K562 (cell line): ENCODE data around the gene NCOA3. TPM values are rescaled to one million over a fixed set of nuclear protein-coding genes. Genes with fewer than 3 reads are reported as not detected.
A peak's percentile ranks its signal among the peaks of the same experiment; 100 is the strongest.

ENCODE experiments used
- ATAC-seq: fragments of 200-7000 bp; cut with Tn5 transposase; 3 replicates; pipeline ENCODE4 v1.9.1; 2020; ENCODE audit warnings: moderate library complexity
- BruUV-seq: library from RNA; stranded (reverse); fragments of 400-500 nt; replicated peaks from 2 replicates; lab custom pipeline; 2021; lab: Mats Ljungman, UMichigan
- CTCF ChIA-PET: fragments of 300-600 bp; formaldehyde crosslinking; extraction: SDS; loops from one replicate; lab custom pipeline; 2021; ENCODE audit warnings: low intra/inter-chr PET ratio; lab: Yijun Ruan, JAX
- POLR2A ChIA-PET: fragments of 300-600, 350-650 bp; sonication (Branson Sonifier 250); formaldehyde crosslinking; extraction: SDS; loops from one replicate; lab custom pipeline; 2021; ENCODE audit warnings: antibody characterized with exemption, inconsistent platforms; lab: Yijun Ruan, JAX
- DNase-seq, 4 experiments: peaks; one replicate each; pipeline versions ENCODE4 v3.0.0 to v3.0.0-alpha.2; 2011 to 2018; ENCODE audit warnings: low spot score in 3 of 4, mixed read lengths in 3 of 4; ENCODE audit errors: extremely low read depth in 1 of 4
- FAIRE-seq: peaks from 2 replicates; lab custom pipeline; 2011; peaks lifted over from hg19 to GRCh38; lab: Jason Lieb, UNC
- H2AFZ ChIP-seq: 2 replicates; pipeline ENCODE4 v1.6.0; 2011; ENCODE audit warnings: low read depth, low read length, control low read depth, inconsistent platforms
- H3K27ac ChIP-seq: fragments of 200-600 bp; 3 replicates; pipeline ENCODE4 v1.8.0; 2011; ENCODE audit warnings: low read depth, mild to moderate bottlenecking, control low read depth, inconsistent platforms, low read length, moderate library complexity, mixed read lengths; ENCODE audit errors: extremely low read depth
- H3K27me3 ChIP-seq, 2 experiments: fragments of 300-600 bp in 1 of 2; 2 replicates in 1 of 2; 3 replicates in 1 of 2; pipeline versions ENCODE4 v1.6.0 to v1.8.0; 2011; ENCODE audit warnings: inconsistent platforms in 2 of 2, low read length in 2 of 2, mild to moderate bottlenecking in 1 of 2, mixed read lengths in 1 of 2, moderate library complexity in 1 of 2; ENCODE audit not compliant: control insufficient read depth in 2 of 2, insufficient read depth in 2 of 2
- H3K36me3 ChIP-seq: fragments of 300-600 bp; 3 replicates; pipeline ENCODE4 v1.8.0; 2011; ENCODE audit warnings: mild to moderate bottlenecking, low read length, inconsistent platforms; ENCODE audit not compliant: control insufficient read depth, insufficient read depth
- H3K4me1 ChIP-seq, 2 experiments: fragments of 200-600 bp in 1 of 2; replicated peaks in 1 of 2; 2 replicates in 1 of 2; 3 replicates in 1 of 2; pipeline versions ENCODE4 v1.5.1 to v1.8.0; 2011; ENCODE audit warnings: inconsistent platforms in 2 of 2, low read length in 2 of 2, mild to moderate bottlenecking in 1 of 2, mixed read lengths in 1 of 2, moderate library complexity in 1 of 2; ENCODE audit not compliant: control insufficient read depth in 2 of 2, insufficient read depth in 2 of 2
- H3K4me2 ChIP-seq: 2 replicates; pipeline ENCODE4 v1.6.1; 2011; ENCODE audit warnings: low read length, control low read depth, inconsistent platforms, mixed read lengths; ENCODE audit not compliant: insufficient read depth
- H3K4me3 ChIP-seq: fragments of 200-600 bp; sonication (generic), shearing (Covaris generic); 2 replicates; pipeline ENCODE4 v1.5.1; 2016; ENCODE audit warnings: control low read depth, inconsistent platforms
- H3K79me2 ChIP-seq: fragments of 200-600 bp; 3 replicates; pipeline ENCODE4 v1.8.0; 2011; ENCODE audit warnings: low read length, inconsistent platforms; ENCODE audit not compliant: control insufficient read depth, insufficient read depth
- H3K9ac ChIP-seq, 2 experiments: 2 replicates each; pipeline versions ENCODE4 v1.6.0 to v1.6.1; 2011; ENCODE audit warnings: low read depth in 2 of 2, low read length in 2 of 2, control low read depth in 1 of 2, inconsistent platforms in 1 of 2, mild to moderate bottlenecking in 1 of 2, mixed read lengths in 1 of 2; ENCODE audit not compliant: insufficient read depth in 1 of 2
- H3K9me1 ChIP-seq: one replicate; pipeline ENCODE4 v1.6.0; 2011; ENCODE audit warnings: inconsistent platforms, mild to moderate bottlenecking, low read length, moderate library complexity; ENCODE audit not compliant: control insufficient read depth, insufficient read depth
- H3K9me3 ChIP-seq: replicated peaks from 2 replicates; pipeline ENCODE4 v1.5.1; 2011; ENCODE audit warnings: low read depth, low read length, inconsistent platforms; ENCODE audit not compliant: control insufficient read depth, insufficient read depth
- H4K20me1 ChIP-seq: replicated peaks from 2 replicates; pipeline ENCODE4 v1.6.1; 2011; ENCODE audit warnings: low read length, inconsistent platforms, mixed read lengths; ENCODE audit not compliant: control insufficient read depth, insufficient read depth
- OTX1 ChIP-seq: fragments of 450-650 bp; formaldehyde crosslinking; IDR thresholded peaks from 2 replicates; pipeline ENCODE4 v1.4.0; 2022; ENCODE audit warnings: mild to moderate bottlenecking
- ZBTB11 ChIP-seq, 3 experiments: fragments of 200-800 bp in 1 of 3; fragments of 250-450 bp in 1 of 3; fragments of 450-650 bp in 1 of 3; sonication (Bioruptor Pico) in 1 of 3; sonication (Bioruptor generic) in 1 of 3; formaldehyde crosslinking in 1 of 3; IDR thresholded peaks; 2 replicates each; pipeline versions ENCODE4 v1.6.1 to v1.8.0; 2016 to 2022; ENCODE audit warnings: mild to moderate bottlenecking in 2 of 3, missing genetic modification characterization in 2 of 3, missing compliant biosample characterization in 1 of 3, moderate library complexity in 1 of 3
- whole genome bisulfite sequencing: fragments of 100-300 bp; shearing (Covaris generic); methylation state at CpG from one replicate; pipeline ENCODE4 v1.1.6; 2016; ENCODE audit warnings: low coverage, mixed read lengths; ENCODE audit not compliant: insufficient coverage; ENCODE audit errors: missing lambda C conversion rate; 5-methylcytosine and 5-hydroxymethylcytosine counted together
- in situ Hi-C: fragments of 300-500 bp; cut with MboI; formaldehyde crosslinking; loops from 4 replicates; pipeline ENCODE4 v1.15.0; 2018; ENCODE audit warnings: inconsistent platforms, mixed read lengths
- intact Hi-C: fragments of 100-400 bp; cut with micrococcal nuclease; formaldehyde crosslinking; loops from 2 replicates; pipeline ENCODE4 v1.14.2; 2022
- polyA plus RNA-seq, 8 experiments: library from polyadenylated mRNA; depleted of rRNA in 4 of 8; stranded (reverse) in 5 of 8; unstranded in 3 of 8; fragments of >200 nt; fragmentation: Nextera tagmentation in 2 of 8; fragmentation: Illumina TruSeq in 1 of 8; extraction: Ambion mirVana in 2 of 8; extraction: Trizol in 1 of 8; gene quantifications; 2 replicates each; pipeline versions ENCODE4 v1.2.1 to v1.2.3, GENCODE V29; 2011 to 2014; ENCODE audit warnings: inconsistent platforms in 1 of 8, missing spikeins in 1 of 8
- total RNA-seq, 7 experiments: library from RNA; depleted of rRNA in 6 of 7; stranded (reverse); fragments of >200 nt in 6 of 7; fragmentation: Illumina TruSeq in 2 of 7; extraction: Trizol in 2 of 7; gene quantifications; 2 replicates each; pipeline versions ENCODE4 v1.2.1 to v1.2.3, GENCODE V29; 2011 to 2021; ENCODE audit warnings: low replicate concordance in 1 of 7

NCOA3 gene
- total and polyA plus RNA-seq, 9 of the 15 experiments (the other 6 are each of a cell fraction or from before 2014, with no cell fraction given), result 3.2 to 24.3 (median 14.4) TPM

- WGBS, result 79% methylated on average over 2 of the region's 2 CpGs
- in situ Hi-C loops, result no loop called here
These were observed 55.5 kb downstream of the NCOA3 start for GRCh38 chr20:47557218-47557617.

More at GRCh38 chr20:47557218-47557617, 55.5 kb downstream of the NCOA3 start:
- CTCF ChIA-PET, result no interaction called here
- BruUV-seq, result no TSS peak
- Histone ChIP-seq H3K27ac (no peak overlapping the region), H3K4me3 (no peak overlapping the region), H2AFZ (no peak overlapping the region), H3K4me1 (peaks cover 0 to 10% of the 10 kb centered on the region in 2 experiments; a peak in 3 of 5 replicates), H3K9ac (no peak overlapping the region), H3K4me2 (no peak overlapping the region), H3K36me3 (no peaks in the 10 kb centered on the region), H3K79me2 (peaks cover 57% of the 10 kb centered on the region), H3K9me3 (no peaks in the 10 kb centered on the region), H3K9me1 (no peaks in the 10 kb centered on the region), H4K20me1 (peaks cover 3% of the 10 kb centered on the region; the same call in 1 of the 2 replicates), H3K27me3 (no peaks in the 10 kb centered on the region)
- POLR2A ChIA-PET, result no interaction called here
- DNase-seq (no peak), FAIRE-seq (no peak), ATAC-seq (no peak)
- TF ChIP-seq ZBTB11 (CRISPR knock-in tag; IDR thresholded peaks at IDR 0.05) (peak in 1 of 3 experiments; percentile 70; a peak in 2 of 6 replicates), OTX1 (no peak)
- intact Hi-C loops, result no loop called here
